Common myeloid progenitor, CD34-positive (primary cell): ENCODE data around the gene SUGCT.

Experiments used
- CTCF ChIA-PET: fragments of 350-600 bp; sonication (Branson Sonifier 250); formaldehyde crosslinking; loops from one replicate; lab custom pipeline; 2021; ENCODE audit warnings: antibody characterized with exemption; lab: Charles Lee
- POLR2A ChIA-PET: fragments of 350-600 bp; sonication (Branson Sonifier 250); formaldehyde crosslinking; loops from one replicate; lab custom pipeline; 2021; ENCODE audit warnings: antibody characterized with exemption; lab: Charles Lee
- DNase-seq, 3 donors: peaks; one replicate each; pipeline versions ENCODE4 v3.0.0 to v3.0.0-alpha.2; 2013
- H3K27ac ChIP-seq, 2 experiments: 1 replicate in 1 of 2; 2 replicates in 1 of 2; pipeline ENCODE4 v1.7.0; 2013; ENCODE audit warnings: inconsistent platforms in 2 of 2, low read length in 2 of 2, mild to moderate bottlenecking in 2 of 2, low read depth in 1 of 2, moderate library complexity in 1 of 2; ENCODE audit not compliant: severe bottlenecking in 2 of 2, insufficient read depth in 1 of 2, poor library complexity in 1 of 2
- H3K27me3 ChIP-seq, 5 experiments: replicated peaks in 2 of 5; 1 replicate in 3 of 5; 2 replicates in 2 of 5; pipeline versions ENCODE4 v1.6.1 to v1.7.0; 2013; ENCODE audit warnings: low read length in 4 of 5, mild to moderate bottlenecking in 2 of 5, moderate library complexity in 2 of 5, inconsistent platforms in 1 of 5; ENCODE audit not compliant: insufficient read depth in 5 of 5, control insufficient read depth in 4 of 5
- H3K36me3 ChIP-seq, 4 experiments: 1 replicate in 2 of 4; 2 replicates in 2 of 4; pipeline versions ENCODE4 v1.6.1 to v1.7.0; 2013; ENCODE audit warnings: low read length in 3 of 4, control low read depth in 1 of 4, mild to moderate bottlenecking in 1 of 4; ENCODE audit not compliant: control insufficient read depth in 4 of 4, insufficient read depth in 4 of 4
- H3K4me1 ChIP-seq, 4 experiments: 1 replicate in 3 of 4; 2 replicates in 1 of 4; pipeline versions ENCODE4 v1.6.1 to v1.7.1; 2013; ENCODE audit warnings: low read length in 3 of 4, mild to moderate bottlenecking in 3 of 4, control low read depth in 1 of 4, inconsistent platforms in 1 of 4, moderate library complexity in 1 of 4; ENCODE audit not compliant: control insufficient read depth in 4 of 4, insufficient read depth in 4 of 4; ENCODE audit errors: control extremely low read depth in 1 of 4
- H3K4me3 ChIP-seq, 7 experiments: 1 replicate in 4 of 7; 2 replicates in 3 of 7; pipeline versions ENCODE4 v1.5.1 to v1.7.0; 2013; ENCODE audit warnings: mild to moderate bottlenecking in 7 of 7, low read length in 6 of 7, moderate library complexity in 6 of 7, inconsistent platforms in 2 of 7, low read depth in 2 of 7, control low read depth in 1 of 7; ENCODE audit not compliant: insufficient read depth in 4 of 7, control insufficient read depth in 1 of 7; ENCODE audit errors: extremely low read depth in 1 of 7
- H3K9me3 ChIP-seq, 5 experiments: 1 replicate in 4 of 5; 2 replicates in 1 of 5; pipeline versions ENCODE4 v1.6.1 to v1.7.1; 2013; ENCODE audit warnings: low read length in 4 of 5, mild to moderate bottlenecking in 2 of 5, inconsistent platforms in 1 of 5, low read depth in 1 of 5, moderate library complexity in 1 of 5; ENCODE audit not compliant: control insufficient read depth in 4 of 5, insufficient read depth in 2 of 5; ENCODE audit errors: control extremely low read depth in 1 of 5
- WGBS: methylation state at CpG from one replicate; pipeline ENCODE4 v1.1.5; 2013; ENCODE audit not compliant: insufficient coverage; 5-methylcytosine and 5-hydroxymethylcytosine counted together

Gene SUGCT

GRCh38 chr7:40346554-40346953, 211.7 kb downstream of the SUGCT start:
- no peak for DNase-seq
- Histone ChIP-seq H3K9me3 (no peaks in the 10 kb centered on the region), H3K27me3 (no peaks in the 10 kb centered on the region), H3K27ac (no peak overlapping the region), H3K4me1 (no peaks in the 10 kb centered on the region), H3K4me3 (no peak overlapping the region), H3K36me3 (no peaks in the 10 kb centered on the region)
- ChIA-PET CTCF (no interaction called here), POLR2A (no interaction called here)
- 95% methylated on average over 3 of the region's 5 CpGs for WGBS

DNA sequence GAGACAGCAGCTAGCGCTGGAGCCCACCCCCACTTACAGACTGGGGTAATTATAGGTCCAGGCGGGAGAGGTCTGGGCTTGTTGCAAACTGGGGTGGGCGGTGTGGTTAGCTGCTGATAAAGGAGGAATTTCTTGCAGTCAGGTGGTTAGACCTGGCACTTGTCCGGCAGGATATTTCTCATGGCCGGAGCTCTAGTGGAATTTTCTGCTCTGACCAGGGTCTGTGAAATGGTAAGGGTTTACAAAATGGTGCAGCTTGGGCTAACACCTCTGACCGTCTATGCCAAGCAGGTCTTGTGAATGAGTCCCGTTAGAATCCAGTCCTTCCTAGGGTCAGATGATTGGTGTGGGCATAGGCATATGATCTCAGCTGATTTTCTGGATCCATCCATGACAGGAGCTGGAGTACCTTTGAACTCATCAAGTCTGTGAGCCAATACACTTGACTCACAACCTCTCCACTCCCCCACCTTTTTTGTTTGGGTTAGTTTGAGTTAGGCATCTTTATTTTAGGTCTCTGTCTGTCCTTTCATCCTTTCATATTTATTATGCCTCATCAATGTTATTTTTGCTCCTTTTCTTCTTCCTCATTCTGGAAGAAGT, 213.4 kb downstream of the SUGCT start:
- WGBS = 98% methylated on average over 4 of the region's 7 CpGs
- ChIA-PET POLR2A (no interaction called here), CTCF (no interaction called here)
- Histone ChIP-seq H3K36me3 (no peaks in the 10 kb centered on the region), H3K27me3 (no peaks in the 10 kb centered on the region), H3K27ac (no peak overlapping the region), H3K4me3 (no peak overlapping the region), H3K4me1 (no peaks in the 10 kb centered on the region), H3K9me3 (no peaks in the 10 kb centered on the region)
- no peak for DNase-seq

- no peak for DNase-seq
Measured at GRCh38 chr7:40350100-40350499, 215.3 kb downstream of the SUGCT start.

GRCh38 chr7:40354711-40355110, 219.9 kb downstream of the SUGCT start:
- Histone ChIP-seq H3K36me3 (no peaks in the 10 kb centered on the region), H3K4me1 (no peaks in the 10 kb centered on the region), H3K27me3 (no peaks in the 10 kb centered on the region), H3K9me3 (no peaks in the 10 kb centered on the region), H3K4me3 (no peak overlapping the region), H3K27ac (no peak overlapping the region)
- no peak for DNase-seq
- ChIA-PET POLR2A (no interaction called here), CTCF (no interaction called here)
- WGBS = 100% methylated on average over 2 of the region's 2 CpGs

More at GRCh38 chr7:40350100-40350499, 215.3 kb downstream of the SUGCT start:
- H3K4me1 ChIP-seq = no peaks in the 10 kb centered on the region
- no peaks in the 10 kb centered on the region for H3K36me3 ChIP-seq
- ChIA-PET POLR2A (no interaction called here), CTCF (no interaction called here)
- H3K27me3 ChIP-seq = no peaks in the 10 kb centered on the region
- H3K27ac ChIP-seq = no peak overlapping the region
- no peak overlapping the region for H3K4me3 ChIP-seq
- 100% methylated on average over 3 of the region's 4 CpGs for WGBS
- no peaks in the 10 kb centered on the region for H3K9me3 ChIP-seq

GRCh38 chr7:40356312-40356711, 221.5 kb downstream of the SUGCT start:
- WGBS = 100% methylated on average over 1 of the region's 3 CpGs
- H3K4me1 ChIP-seq = no peaks in the 10 kb centered on the region
- H3K27me3 ChIP-seq = no peaks in the 10 kb centered on the region
- H3K27ac ChIP-seq = no peak overlapping the region
- ChIA-PET POLR2A (no interaction called here), CTCF (no interaction called here)
- no peaks in the 10 kb centered on the region for H3K9me3 ChIP-seq
- no peak overlapping the region for H3K4me3 ChIP-seq
- H3K36me3 ChIP-seq = no peaks in the 10 kb centered on the region
- DNase-seq = no peak

- WGBS = 100% methylated on average over 6 of the region's 6 CpGs
- CTCF ChIA-PET = no interaction called here
- POLR2A ChIA-PET = no interaction called here
- Histone ChIP-seq H3K4me3 (no peak overlapping the region), H3K27ac (no peak overlapping the region), H3K27me3 (no peaks in the 10 kb centered on the region), H3K36me3 (no peaks in the 10 kb centered on the region), H3K9me3 (no peaks in the 10 kb centered on the region), H3K4me1 (no peaks in the 10 kb centered on the region)
- DNase-seq = no peak
Measured at GRCh38 chr7:40356871-40357709, 222.3 kb downstream of the SUGCT start.

DNA sequence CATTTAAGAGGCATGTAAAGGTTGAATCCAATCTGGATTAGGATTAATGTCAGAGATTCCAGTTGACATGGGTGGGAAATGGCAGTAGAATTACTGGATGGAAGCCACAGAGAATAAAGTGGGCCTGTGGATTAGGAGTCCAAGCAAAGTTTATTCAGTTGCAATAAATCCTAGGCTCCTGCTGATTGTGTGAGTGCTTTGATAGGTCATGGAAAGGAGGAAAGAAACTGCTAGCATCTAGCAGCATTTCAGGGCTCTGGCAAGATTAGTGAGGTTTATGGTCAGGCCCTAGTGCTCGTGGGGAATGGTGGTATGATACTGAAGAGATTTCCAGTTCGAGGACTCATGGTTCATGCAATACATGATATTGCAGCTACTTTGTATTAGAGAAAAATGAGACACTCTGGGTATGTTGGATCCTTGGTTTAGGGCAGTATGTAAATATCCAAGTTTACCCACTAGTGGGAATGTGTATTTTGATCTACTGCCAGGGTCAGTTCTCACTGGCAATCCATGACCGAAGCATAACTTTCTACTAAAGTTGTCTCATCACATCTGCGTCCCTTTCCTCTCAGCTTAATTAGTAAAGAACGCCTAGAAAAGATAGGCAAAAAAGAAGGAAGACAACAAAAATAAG, 235.0 kb downstream of the SUGCT start:
- no peaks in the 10 kb centered on the region for H3K9me3 ChIP-seq
- H3K27ac ChIP-seq = no peak overlapping the region
- H3K27me3 ChIP-seq = no peaks in the 10 kb centered on the region
- CTCF ChIA-PET = no interaction called here
- no peak for DNase-seq
- H3K36me3 ChIP-seq = no peaks in the 10 kb centered on the region
- no peaks in the 10 kb centered on the region for H3K4me1 ChIP-seq
- no peak overlapping the region for H3K4me3 ChIP-seq
- POLR2A ChIA-PET = no interaction called here
- 96% methylated on average over 3 of the region's 5 CpGs for WGBS
